NB4 (cell line): ENCODE measurements around the gene NKAIN4.

Experiments
- DNase-seq: peaks from one replicate; pipeline ENCODE4 v3.0.0; 2010; ENCODE audit warnings: low read depth
- H3K4me3 ChIP-seq: one replicate; pipeline ENCODE4 v1.5.1; 2011; ENCODE audit warnings: mild to moderate bottlenecking, low read depth, low read length, moderate library complexity
- CTCF ChIP-seq: IDR thresholded peaks from one replicate; pipeline ENCODE4 v1.5.1; 2012; ENCODE audit warnings: low read depth, low read length
- MYC ChIP-seq: IDR thresholded peaks from 2 replicates; pipeline ENCODE4 v1.6.1; 2011; ENCODE audit warnings: low read depth, low read length
- POLR2A ChIP-seq: IDR thresholded peaks from 2 replicates; pipeline ENCODE4 v1.6.1; 2011; ENCODE audit warnings: mild to moderate bottlenecking; ENCODE audit not compliant: insufficient read length; ENCODE audit errors: extremely low read depth
- TF ChIP-seq, protein P1 (sequence below): IDR thresholded peaks from 2 replicates; pipeline ENCODE4 v1.6.1; 2011; ENCODE audit warnings: low read depth, low read length

The NKAIN4 gene

DNA sequence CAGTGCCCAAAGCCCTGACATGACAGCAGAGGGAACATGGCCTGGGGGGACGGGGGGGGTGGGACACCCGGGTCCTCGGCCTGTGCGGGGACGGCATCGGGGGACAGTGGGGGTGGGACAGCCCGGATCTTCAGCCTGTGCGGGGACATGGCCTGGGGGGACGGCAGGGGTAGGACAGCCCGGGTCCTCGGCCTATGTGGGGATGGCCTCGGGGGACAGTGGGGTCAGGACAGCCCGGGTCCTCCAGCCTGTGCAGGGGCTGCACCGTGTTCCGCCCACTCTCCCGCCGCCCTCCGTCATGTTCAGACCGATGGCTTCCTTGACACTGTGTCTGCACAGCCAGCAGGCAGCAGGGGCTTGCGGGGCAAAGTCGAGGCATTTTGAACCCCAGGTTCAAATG lies 11.5 kb downstream of the NKAIN4 start:
- no peak overlapping the region for H3K4me3 ChIP-seq
- TF ChIP-seq CTCF (no peak), MYC (no peak), POLR2A (no peak)
- TF ChIP-seq, protein P1, sequence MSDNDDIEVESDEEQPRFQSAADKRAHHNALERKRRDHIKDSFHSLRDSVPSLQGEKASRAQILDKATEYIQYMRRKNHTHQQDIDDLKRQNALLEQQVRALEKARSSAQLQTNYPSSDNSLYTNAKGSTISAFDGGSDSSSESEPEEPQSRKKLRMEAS, result no peak
- DNase-seq, result no peak

DNA sequence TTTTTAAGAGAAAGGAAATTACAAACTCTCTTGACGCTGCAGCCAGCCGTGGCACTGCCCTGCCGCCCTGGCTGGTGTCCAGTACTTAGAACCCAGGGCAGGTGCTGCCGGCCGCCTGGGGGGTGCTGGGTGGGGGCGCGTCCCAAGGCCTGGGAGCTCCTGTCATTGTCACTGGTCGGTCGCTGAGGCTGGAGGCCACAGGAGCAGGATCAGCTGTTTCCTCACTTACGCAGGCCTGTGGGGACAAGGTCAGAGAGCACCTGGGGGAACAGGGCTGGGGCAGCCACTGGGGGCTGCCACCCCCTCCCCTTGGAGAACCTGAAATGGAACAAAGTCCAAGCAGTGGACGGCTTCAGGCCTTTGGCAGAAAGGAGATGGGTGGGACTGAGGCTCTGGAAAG lies 13.0 kb downstream of the NKAIN4 start:
- no peak overlapping the region for H3K4me3 ChIP-seq
- no peak for TF ChIP-seq POLR2A
- no peak for TF ChIP-seq MYC
- no peak for TF ChIP-seq CTCF
- DNase-seq, result no peak

GRCh38 chr20:63240004-63240403 lies 14.3 kb downstream of the NKAIN4 start:
- DNase-seq, result no peak
- TF ChIP-seq, protein P1, result no peak
- TF ChIP-seq CTCF (no peak), MYC (no peak), POLR2A (no peak)
- H3K4me3 ChIP-seq, result no peak overlapping the region

- no peak for DNase-seq
- TF ChIP-seq, protein P1, result no peak
- TF ChIP-seq CTCF (no peak), MYC (no peak), POLR2A (no peak)
Observed at GRCh38 chr20:63239431-63239830, 14.8 kb downstream of the NKAIN4 start.

DNA sequence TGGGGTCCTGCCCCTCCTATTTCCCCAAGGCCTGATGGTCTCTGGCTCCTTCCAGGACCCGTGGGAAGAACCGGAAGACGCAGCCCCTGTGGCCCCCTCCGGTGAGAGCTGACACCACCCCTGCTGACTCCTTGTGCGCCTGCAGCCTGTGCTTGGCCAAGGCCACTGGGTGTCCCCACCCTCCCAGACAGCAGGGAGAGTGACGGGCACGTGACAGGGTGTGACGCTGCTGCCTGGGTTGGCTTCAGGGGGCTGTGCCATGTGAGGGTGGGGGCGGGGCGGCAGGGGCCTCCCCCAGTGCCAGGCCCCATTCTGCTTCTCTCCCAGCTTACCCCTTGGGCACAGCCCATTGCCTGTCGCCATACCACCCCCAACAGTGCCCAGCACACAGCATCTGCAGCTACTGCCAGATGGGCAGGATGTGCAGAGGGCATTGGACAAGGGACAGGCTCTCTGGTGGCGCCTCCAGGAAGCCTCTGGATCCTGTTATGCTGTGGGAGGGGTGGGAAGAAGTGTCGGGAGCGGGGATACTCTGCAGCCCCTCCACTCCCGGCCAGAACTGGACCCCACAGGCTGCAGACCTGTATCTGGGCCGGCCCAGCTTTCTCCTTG lies 15.6 kb downstream of the NKAIN4 start:
- no peak for TF ChIP-seq POLR2A
- TF ChIP-seq, protein P1, result peak; percentile 67
- TF ChIP-seq CTCF, result peak; percentile 20
- TF ChIP-seq MYC, result no peak
- peak; percentile 49 for DNase-seq
- no peak overlapping the region for H3K4me3 ChIP-seq

More at GRCh38 chr20:63239431-63239830, 14.8 kb downstream of the NKAIN4 start:
- H3K4me3 ChIP-seq, result no peak overlapping the region

DNA sequence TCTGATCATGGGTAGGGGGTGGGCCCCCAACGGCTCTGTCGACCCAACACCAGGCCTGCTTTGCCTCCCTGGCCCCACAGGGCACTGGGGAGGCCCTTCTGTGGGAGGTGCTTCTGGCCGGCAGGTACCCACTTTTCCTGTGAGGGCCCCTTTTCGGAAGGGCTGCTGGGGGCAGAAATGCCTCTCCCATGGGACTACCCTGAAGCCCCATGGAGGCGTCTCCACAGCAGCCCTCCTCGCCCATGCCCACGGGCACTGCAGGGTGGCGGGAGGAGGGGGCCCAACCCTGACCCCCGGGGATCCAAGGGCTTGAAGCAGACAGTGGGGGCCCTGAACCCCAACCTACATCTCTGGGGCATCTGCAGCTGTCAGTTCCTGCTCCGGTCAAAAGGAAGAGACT lies 16.2 kb downstream of the NKAIN4 start:
- no peak for DNase-seq
- no peak for TF ChIP-seq MYC
- TF ChIP-seq CTCF, result no peak
- TF ChIP-seq, protein P1, result no peak
- no peak for TF ChIP-seq POLR2A
- no peak overlapping the region for H3K4me3 ChIP-seq
